GM12878 (cell line): ENCODE data around the gene DCPS. TPM values are rescaled to one million over a fixed set of nuclear protein-coding genes. Genes with fewer than 3 reads are reported as not detected.

Experiments
- ATAC-seq: fragments of 200-7000 bp; cut with Tn5 transposase; 3 replicates; pipeline ENCODE4 v1.9.1; 2020; ENCODE audit warnings: mild to moderate bottlenecking, moderate library complexity
- BruUV-seq: library from RNA; stranded (reverse); fragments of 400-500 nt; replicated peaks from 2 replicates; lab custom pipeline; 2021; lab: Mats Ljungman, UMichigan
- CTCF ChIA-PET: fragments of 300-600 bp; sonication (Branson Sonifier 250); formaldehyde crosslinking; extraction: SDS; loops from one replicate; lab custom pipeline; 2021; ENCODE audit warnings: inconsistent platforms; lab: Yijun Ruan, JAX
- POLR2A ChIA-PET: fragments of 350-600 bp; formaldehyde crosslinking; extraction: SDS; loops from one replicate; lab custom pipeline; 2021; ENCODE audit warnings: inconsistent platforms; lab: Charles Lee
- RAD21 ChIA-PET: fragments of 300-600 bp; sonication (Branson Sonifier 250); formaldehyde crosslinking; loops from one replicate; lab custom pipeline; 2023; ENCODE audit warnings: antibody characterized with exemption; ENCODE audit not compliant: unreplicated experiment; lab: Charles Lee
- SMC1A ChIA-PET: fragments of 300-600 bp; sonication (Branson Sonifier 250); formaldehyde crosslinking; loops from one replicate; lab custom pipeline; 2023; ENCODE audit not compliant: unreplicated experiment, uncharacterized antibody; lab: Charles Lee
- DNase-seq: peaks from one replicate; pipeline ENCODE4 v3.0.0-alpha.2; 2011; ENCODE audit warnings: low read depth, low spot score
- FAIRE-seq: peaks from 3 replicates; lab custom pipeline; 2011; peaks lifted over from hg19 to GRCh38; lab: Jason Lieb, UNC
- H2AFZ ChIP-seq: 2 replicates; pipeline ENCODE4 v1.6.0; 2011; ENCODE audit warnings: low read depth, low read length, control low read depth; ENCODE audit not compliant: control insufficient read depth
- H3K27ac ChIP-seq: 2 replicates; pipeline ENCODE4 v1.5.1; 2011; ENCODE audit warnings: control low read depth; ENCODE audit not compliant: control insufficient read depth, insufficient read depth
- H3K27me3 ChIP-seq, 2 experiments: replicated peaks in 1 of 2; 2 replicates each; pipeline versions ENCODE4 v1.6.0 to v1.6.1; 2011; ENCODE audit warnings: low read length in 1 of 2; ENCODE audit not compliant: control insufficient read depth in 2 of 2, insufficient read depth in 2 of 2
- H3K36me3 ChIP-seq, 2 experiments: 2 replicates each; pipeline ENCODE4 v1.5.1; 2011; ENCODE audit warnings: low read length in 1 of 2; ENCODE audit not compliant: control insufficient read depth in 2 of 2, insufficient read depth in 2 of 2
- H3K4me1 ChIP-seq: 2 replicates; pipeline ENCODE4 v1.6.1; 2011; ENCODE audit warnings: mild to moderate bottlenecking, low read length, moderate library complexity, mixed read lengths; ENCODE audit not compliant: control insufficient read depth, insufficient read depth
- H3K4me2 ChIP-seq: 2 replicates; pipeline ENCODE4 v1.6.0; 2011; ENCODE audit warnings: control low read depth; ENCODE audit not compliant: control insufficient read depth, insufficient read depth
- H3K4me3 ChIP-seq: fragments of 200-600 bp; sonication (generic); 2 replicates; pipeline ENCODE4 v1.5.1; 2016
- H3K79me2 ChIP-seq: 2 replicates; pipeline ENCODE4 v1.6.0; 2011; ENCODE audit warnings: low read length; ENCODE audit not compliant: control insufficient read depth, insufficient read depth
- H3K9ac ChIP-seq: 2 replicates; pipeline ENCODE4 v1.8.0; 2011; ENCODE audit warnings: low read length, control low read depth, mixed read lengths; ENCODE audit not compliant: control insufficient read depth, insufficient read depth
- H3K9me3 ChIP-seq: replicated peaks from 3 replicates; pipeline ENCODE4 v1.5.1; 2011; ENCODE audit warnings: mild to moderate bottlenecking, low read length; ENCODE audit not compliant: control insufficient read depth, insufficient read depth
- H4K20me1 ChIP-seq: 2 replicates; pipeline ENCODE4 v1.6.0; 2011; ENCODE audit not compliant: control insufficient read depth, insufficient read depth
- ASH2L ChIP-seq: fragments of 300-600, 200-600 bp; sonication (generic); IDR thresholded peaks from 2 replicates; pipeline ENCODE4 v1.6.1; 2017; ENCODE audit warnings: low read depth, mild to moderate bottlenecking, borderline replicate concordance
- CHD4 ChIP-seq: fragments of 200-600 bp; sonication (generic); IDR thresholded peaks from 2 replicates; pipeline ENCODE4 v1.6.1; 2016; ENCODE audit warnings: mild to moderate bottlenecking
- CUX1 ChIP-seq: IDR thresholded peaks from 2 replicates; pipeline ENCODE4 v1.6.1; 2012; ENCODE audit warnings: improper control_type of control experiment, low read depth, low read length; ENCODE audit not compliant: insufficient replicate concordance
- EGR1 ChIP-seq, 2 experiments: IDR thresholded peaks; 1 replicate in 1 of 2; 2 replicates in 1 of 2; pipeline ENCODE4 v1.6.1; 2011 to 2012; ENCODE audit warnings: low read depth in 2 of 2, low read length in 2 of 2, borderline replicate concordance in 1 of 2, mild to moderate bottlenecking in 1 of 2, moderate library complexity in 1 of 2
- ETV6 ChIP-seq, 2 experiments: fragments of 450-650 bp in 1 of 2; IDR thresholded peaks in 1 of 2; conservative IDR thresholded peaks in 1 of 2; 2 replicates each; pipeline ENCODE4 v1.6.1; 2014; ENCODE audit warnings: antibody characterized with exemption in 1 of 2, borderline replicate concordance in 1 of 2, low read depth in 1 of 2, mild to moderate bottlenecking in 1 of 2, moderate library complexity in 1 of 2
- NFIC ChIP-seq: IDR thresholded peaks from 2 replicates; pipeline ENCODE4 v1.6.1; 2012; ENCODE audit warnings: low read depth, mild to moderate bottlenecking, inconsistent platforms, low read length, moderate library complexity
- NFYB ChIP-seq: IDR thresholded peaks from 2 replicates; pipeline ENCODE4 v1.6.1; 2011; ENCODE audit warnings: low read depth, mild to moderate bottlenecking, low read length, improper control_type of control experiment, moderate library complexity; ENCODE audit not compliant: insufficient read depth
- POU2F2 ChIP-seq: IDR thresholded peaks from 3 replicates; pipeline ENCODE4 v1.6.1; 2011; ENCODE audit warnings: low read depth, mild to moderate bottlenecking, low read length, borderline replicate concordance
- RUNX3 ChIP-seq: IDR thresholded peaks from 2 replicates; pipeline ENCODE4 v1.6.1; 2012; ENCODE audit warnings: low read length, inconsistent platforms
- SPI1 ChIP-seq: IDR thresholded peaks from 2 replicates; pipeline ENCODE4 v1.6.1; 2011; ENCODE audit warnings: low read depth, mild to moderate bottlenecking, low read length, moderate library complexity, borderline replicate concordance; ENCODE audit not compliant: insufficient read depth
- TBL1XR1 ChIP-seq: IDR thresholded peaks from 2 replicates; pipeline ENCODE4 v1.6.1; 2012; ENCODE audit warnings: low read depth, low read length, improper control_type of control experiment
- ZBTB40 ChIP-seq: fragments of 450-650 bp; IDR thresholded peaks from 2 replicates; pipeline ENCODE4 v1.6.1; 2016; ENCODE audit warnings: mild to moderate bottlenecking, moderate library complexity, borderline replicate concordance
- ZNF207 ChIP-seq: fragments of 450-650 bp; IDR thresholded peaks from 2 replicates; pipeline ENCODE4 v1.6.1; 2014; ENCODE audit warnings: antibody characterized with exemption, mild to moderate bottlenecking, borderline replicate concordance
- WGBS: methylation state at CpG from one replicate; pipeline ENCODE4 v1.1.6; 2016; ENCODE audit warnings: low lambda C conversion rate; ENCODE audit not compliant: insufficient replicate concordance, insufficient coverage; ENCODE audit errors: missing lambda C conversion rate; 5-methylcytosine and 5-hydroxymethylcytosine counted together
- in situ Hi-C: fragments of 300-500 bp; cut with MboI; formaldehyde crosslinking; loops from 9 replicates; pipeline ENCODE4 v1.14.3; 2018; ENCODE audit warnings: mixed read lengths
- intact Hi-C: fragments of 100-400 bp; cut with micrococcal nuclease; formaldehyde crosslinking; loops from one replicate; pipeline ENCODE4 v1.14.2; 2022; ENCODE audit not compliant: unreplicated experiment
- polyA plus RNA-seq, 11 experiments: library from polyadenylated mRNA; depleted of rRNA in 4 of 11; unstranded in 6 of 11; stranded (reverse) in 5 of 11; fragments of >200 nt; fragmentation: Nextera tagmentation in 4 of 11; fragmentation: Illumina TruSeq in 1 of 11; extraction: Ambion mirVana in 4 of 11; extraction: Trizol in 1 of 11; gene quantifications; 1 replicate in 1 of 11; 2 replicates in 10 of 11; pipeline versions ENCODE4 v1.2.1 to v1.2.3, GENCODE V29; 2011 to 2016; ENCODE audit warnings: inconsistent platforms in 2 of 11, missing spikeins in 2 of 11, low read depth in 1 of 11
- total RNA-seq, 4 experiments: library from RNA; depleted of rRNA in 3 of 4; stranded (reverse); fragments of >200 nt in 3 of 4; fragmentation: Illumina TruSeq in 1 of 4; extraction: Trizol in 1 of 4; gene quantifications; 2 replicates each; pipeline versions ENCODE4 v1.2.1 to v1.2.3, GENCODE V29; 2013 to 2021

Gene DCPS
- total and polyA plus RNA-seq, 10 of the 15 experiments (the other 5 are each of a cell fraction or from before 2014, with no cell fraction given) = 23.5 to 101 (median 67.4) TPM

GRCh38 chr11:126313826-126314225 lies 10.0 kb downstream of the DCPS start:
- H3K27ac ChIP-seq = no peak overlapping the region
- H4K20me1 ChIP-seq = no peaks in the 10 kb centered on the region; the same call in 1 of the 2 replicates
- ChIA-PET SMC1A (interaction anchor here (1.1 kb wide), 1 partner anchor 167 kb away, joined by 4 read pairs; no protein-coding TSS in a partner anchor), RAD21 (interaction anchor here (0.8 kb wide), 1 partner anchor 759 kb away, joined by 3 read pairs; no protein-coding TSS in a partner anchor), CTCF (interaction anchor here (1.0 kb wide), 1 partner anchor 10 kb away, joined by 3 read pairs; the partner anchor contains the start of gene DCPS), POLR2A (interaction anchor here (0.6 kb wide), 1 partner anchor 27 kb away, joined by 3 read pairs; no protein-coding TSS in a partner anchor)
- no peak overlapping the region for H3K9ac ChIP-seq
- H3K4me1 ChIP-seq = peaks cover 52% of the 10 kb centered on the region
- no peaks in the 10 kb centered on the region; the same call in none of the 3 replicates for H3K9me3 ChIP-seq
- 72% methylated on average over 5 of the region's 5 CpGs for WGBS
- no TSS peak for BruUV-seq
- no peak overlapping the region for H2AFZ ChIP-seq
- ATAC-seq = no peak
- FAIRE-seq = no peak
- peaks cover 7% of the 10 kb centered on the region for H3K79me2 ChIP-seq
- no peak for DNase-seq
- H3K4me3 ChIP-seq = no peak overlapping the region
- no peaks in the 10 kb centered on the region for H3K27me3 ChIP-seq
- in situ Hi-C loops = no loop called here
- H3K36me3 ChIP-seq = peaks cover 1 to 13% of the 10 kb centered on the region in 2 experiments
- no peak overlapping the region for H3K4me2 ChIP-seq
- intact Hi-C loops = loop anchor here (10.0 kb wide), 3 partner anchors 389 to 671 kb away; no protein-coding TSS in a partner anchor
- TF ChIP-seq RUNX3 = peak; percentile 70
- no peak for TF ChIP-seq TBL1XR1
- no peak for TF ChIP-seq EGR1 (IDR thresholded peaks at IDR 0.05; ENCODE audit: borderline replicate concordance in 1 of 2, low read depth in 2 of 2, low read length in 2 of 2)
- TF ChIP-seq ETV6 (conservative IDR thresholded peaks at IDR 0.05 in 1 of 2, IDR thresholded peaks at IDR 0.05 in 1 of 2; ENCODE audit: borderline replicate concordance in 1 of 2, low read depth in 1 of 2) = no peak
- no peak for TF ChIP-seq ZNF207
- no peak for TF ChIP-seq ZBTB40
- peak; percentile 40; the same call in 1 of the 2 replicates for TF ChIP-seq SPI1
- TF ChIP-seq POU2F2 = no peak
- peak; percentile 31; the same call in 1 of the 2 replicates for TF ChIP-seq NFIC
- TF ChIP-seq CHD4 = no peak
- TF ChIP-seq CUX1 = no peak
- no peak for TF ChIP-seq NFYB
- no peak for TF ChIP-seq ASH2L
